HL-60/S4 (cell line): ENCODE results near the gene CDK1.

ENCODE experiments used
- in situ Hi-C: fragments of 300-500 bp; cut with MboI; formaldehyde crosslinking; loops from 2 replicates; pipeline ENCODE4 v1.14.3; 2022; ENCODE audit warnings: low sequenced_read_pairs

CDK1 gene

GRCh38 chr10:60777696-60778213 lies 523 bp upstream of the CDK1 start:
- in situ Hi-C loops = no loop called here

GRCh38 chr10:60778971-60779796 lies 906 bp downstream of the CDK1 start:
- in situ Hi-C loops = no loop called here

GRCh38 chr10:60781661-60782060 lies 3.4 kb downstream of the CDK1 start:
- in situ Hi-C loops = no loop called here

GRCh38 chr10:60784641-60785040 lies 6.4 kb downstream of the CDK1 start:
- in situ Hi-C loops = no loop called here

- in situ Hi-C loops = no loop called here
Measured at GRCh38 chr10:60788544-60788943, 10.3 kb downstream of the CDK1 start.

- in situ Hi-C loops = no loop called here
Measured at GRCh38 chr10:60789340-60789739, 11.1 kb downstream of the CDK1 start.

GRCh38 chr10:60794953-60795352 lies 16.7 kb downstream of the CDK1 start:
- in situ Hi-C loops = no loop called here

GRCh38 chr10:60795465-60796202 lies 17.4 kb downstream of the CDK1 start:
- in situ Hi-C loops = no loop called here

GRCh38 chr10:60796481-60796880 lies 18.2 kb downstream of the CDK1 start:
- in situ Hi-C loops = no loop called here

GRCh38 chr10:60797200-60797599 lies 18.9 kb downstream of the CDK1 start:
- in situ Hi-C loops = no loop called here

GRCh38 chr10:60798031-60798430 lies 19.8 kb downstream of the CDK1 start:
- in situ Hi-C loops = no loop called here

GRCh38 chr10:60798870-60799269 lies 20.6 kb downstream of the CDK1 start:
- in situ Hi-C loops = no loop called here

- in situ Hi-C loops = loop anchor here (25.0 kb wide), 1 partner anchor 487 kb away; no protein-coding TSS in a partner anchor
Measured at GRCh38 chr10:60799971-60800650, 21.8 kb downstream of the CDK1 start.

GRCh38 chr10:60800918-60801317 lies 22.6 kb downstream of the CDK1 start:
- in situ Hi-C loops = loop anchor here (25.0 kb wide), 1 partner anchor 486 kb away; no protein-coding TSS in a partner anchor

- in situ Hi-C loops = loop anchor here (25.0 kb wide), 1 partner anchor 486 kb away; no protein-coding TSS in a partner anchor
Measured at GRCh38 chr10:60801522-60801921, 23.2 kb downstream of the CDK1 start.

- in situ Hi-C loops = loop anchor here (25.0 kb wide), 1 partner anchor 484 kb away; no protein-coding TSS in a partner anchor
Measured at GRCh38 chr10:60803433-60803832, 25.2 kb downstream of the CDK1 start.

- in situ Hi-C loops = loop anchor here (25.0 kb wide), 1 partner anchor 483 kb away; no protein-coding TSS in a partner anchor
Measured at GRCh38 chr10:60803865-60804264, 25.6 kb downstream of the CDK1 start.

- in situ Hi-C loops = loop anchor here (25.0 kb wide), 1 partner anchor 480 kb away; no protein-coding TSS in a partner anchor
Measured at GRCh38 chr10:60806921-60807320, 28.6 kb downstream of the CDK1 start.

- in situ Hi-C loops = loop anchor here (25.0 kb wide), 1 partner anchor 480 kb away; no protein-coding TSS in a partner anchor
Measured at GRCh38 chr10:60807499-60807898, 29.2 kb downstream of the CDK1 start.

- in situ Hi-C loops = loop anchor here (25.0 kb wide), 1 partner anchor 479 kb away; no protein-coding TSS in a partner anchor
Measured at GRCh38 chr10:60808036-60808435, 29.8 kb downstream of the CDK1 start.

- in situ Hi-C loops = loop anchor here (25.0 kb wide), 1 partner anchor 478 kb away; no protein-coding TSS in a partner anchor
Measured at GRCh38 chr10:60809157-60809556, 30.9 kb downstream of the CDK1 start.
